K562 (cell line): ENCODE measurements around the gene SLC1A4. TPM values are rescaled to one million over a fixed set of nuclear protein-coding genes. Genes with fewer than 3 reads are reported as not detected.

ENCODE experiments used
- ASH1L ChIP-seq: fragments of 450-650 bp; IDR thresholded peaks from 2 replicates; pipeline ENCODE4 v1.6.1; 2018; ENCODE audit warnings: borderline replicate concordance, mild to moderate bottlenecking, low read depth; ENCODE audit not compliant: partially characterized antibody
- CREB3L1 ChIP-seq: fragments of 450-650 bp; IDR thresholded peaks from 2 replicates; pipeline ENCODE4 v1.6.1; 2014; ENCODE audit warnings: low read depth, mild to moderate bottlenecking, moderate library complexity, borderline replicate concordance
- CXXC5 ChIP-seq: fragments of 250-450 bp; sonication (Bioruptor Pico); IDR thresholded peaks from 2 replicates; pipeline ENCODE4 v1.8.0; 2022; ENCODE audit warnings: inconsistent platforms, mild to moderate bottlenecking, moderate library complexity
- ESRRA ChIP-seq: fragments of 450-650 bp; IDR thresholded peaks from 2 replicates; pipeline ENCODE4 v1.6.1; 2014; ENCODE audit warnings: low read depth, mild to moderate bottlenecking, moderate library complexity, borderline replicate concordance
- FOXM1 ChIP-seq, 2 experiments: fragments of 450-650 bp in 1 of 2; sonication (generic) in 1 of 2; formaldehyde crosslinking in 1 of 2; IDR thresholded peaks; 2 replicates each; pipeline versions ENCODE4 v1.6.1 to v1.9.0; 2017 to 2022; ENCODE audit warnings: low read depth in 2 of 2, mild to moderate bottlenecking in 2 of 2, missing genetic modification reagents in 1 of 2, moderate library complexity in 1 of 2
- HDAC2 ChIP-seq: fragments of 450-650 bp; IDR thresholded peaks from 2 replicates; pipeline ENCODE4 v1.6.1; 2016; ENCODE audit warnings: mild to moderate bottlenecking
- HSF4 ChIP-seq: fragments of 250-450 bp; sonication (Bioruptor Pico); IDR thresholded peaks from 2 replicates; pipeline ENCODE4 v2.1.2; 2022; ENCODE audit warnings: mild to moderate bottlenecking, moderate library complexity, borderline replicate concordance
- ILK ChIP-seq: fragments of 450-650 bp; IDR thresholded peaks from 2 replicates; pipeline ENCODE4 v1.6.1; 2016; ENCODE audit warnings: missing genetic modification characterization, low read depth, mild to moderate bottlenecking, missing compliant biosample characterization, moderate library complexity, borderline replicate concordance
- KHSRP ChIP-seq: fragments of 450-650 bp; IDR thresholded peaks from 2 replicates; pipeline ENCODE4 v1.6.1; 2017
- MAFK ChIP-seq: IDR thresholded peaks from 2 replicates; pipeline ENCODE4 v1.6.1; 2011; ENCODE audit warnings: low read length, improper control_type of control experiment
- MCM7 ChIP-seq, 2 experiments: fragments of 450-650 bp; IDR thresholded peaks; 2 replicates each; pipeline ENCODE4 v1.6.1; 2016 to 2018
- PCBP1 ChIP-seq: fragments of 200-400 bp; formaldehyde crosslinking; IDR thresholded peaks from 2 replicates; pipeline ENCODE4 v1.6.1; 2018; ENCODE audit warnings: mild to moderate bottlenecking, low read depth, low read length; ENCODE audit not compliant: poor library complexity, severe bottlenecking
- POLR2B ChIP-seq: fragments of 450-650 bp; IDR thresholded peaks from 2 replicates; pipeline ENCODE4 v1.6.1; 2018; ENCODE audit warnings: low read depth; ENCODE audit not compliant: partially characterized antibody
- RBM25 ChIP-seq: fragments of 200-400 bp; formaldehyde crosslinking; IDR thresholded peaks from 2 replicates; pipeline ENCODE4 v1.6.1; 2018; ENCODE audit warnings: low read length, low read depth, moderate library complexity; ENCODE audit not compliant: severe bottlenecking
- RBM39 ChIP-seq: fragments of 200-400 bp; formaldehyde crosslinking; optimal IDR thresholded peaks from 2 replicates; pipeline ENCODE3; 2018; ENCODE audit warnings: low read depth, low read length
- RFX1 ChIP-seq: fragments of 450-650 bp; IDR thresholded peaks from 2 replicates; pipeline ENCODE4 v1.6.1; 2016; ENCODE audit warnings: mild to moderate bottlenecking, moderate library complexity
- RFX5 ChIP-seq: IDR thresholded peaks from 2 replicates; pipeline ENCODE4 v1.6.1; 2011; ENCODE audit warnings: low read depth, mild to moderate bottlenecking, improper control_type of control experiment, low read length
- RHOXF2B ChIP-seq: fragments of 250-450 bp; sonication (Bioruptor Pico); conservative IDR thresholded peaks from 2 replicates; pipeline ENCODE4 v1.5.1; 2021
- SMAD2 ChIP-seq: fragments of 150-350 bp; IDR thresholded peaks from 2 replicates; pipeline ENCODE4 v1.6.1; 2014; ENCODE audit warnings: low read depth, mild to moderate bottlenecking, low read length
- SOX6 ChIP-seq: fragments of 450-650 bp; IDR thresholded peaks from 2 replicates; pipeline ENCODE4 v1.6.1; 2014; ENCODE audit warnings: mild to moderate bottlenecking
- SP2 ChIP-seq: IDR thresholded peaks from 2 replicates; pipeline ENCODE4 v1.6.1; 2011; ENCODE audit warnings: mild to moderate bottlenecking, low read depth, low read length, moderate library complexity; ENCODE audit not compliant: poor library complexity, severe bottlenecking; ENCODE audit errors: extremely low read depth
- SREBF2 ChIP-seq: sonication (generic); formaldehyde crosslinking; IDR thresholded peaks from 2 replicates; pipeline ENCODE4 v1.4.0; 2020; ENCODE audit warnings: mild to moderate bottlenecking, missing genetic modification reagents
- TCFL5 ChIP-seq: fragments of 250-450 bp; sonication (Bioruptor Pico); conservative IDR thresholded peaks from 2 replicates; pipeline ENCODE4 v1.6.1; 2021; ENCODE audit warnings: mild to moderate bottlenecking, moderate library complexity, matching md5 sums
- ZNF41 ChIP-seq: fragments of 250-450 bp; sonication (Bioruptor Pico); conservative IDR thresholded peaks from 2 replicates; pipeline ENCODE4 v1.4.0; 2020; ENCODE audit warnings: mild to moderate bottlenecking
- ZNF785 ChIP-seq: fragments of 250-450 bp; sonication (Bioruptor Pico); IDR thresholded peaks from 2 replicates; pipeline ENCODE4 v1.4.0; 2020; ENCODE audit warnings: mild to moderate bottlenecking
- polyA plus RNA-seq, 8 experiments: library from polyadenylated mRNA; depleted of rRNA in 4 of 8; stranded (reverse) in 5 of 8; unstranded in 3 of 8; fragments of >200 nt; fragmentation: Nextera tagmentation in 2 of 8; fragmentation: Illumina TruSeq in 1 of 8; extraction: Ambion mirVana in 2 of 8; extraction: Trizol in 1 of 8; gene quantifications; 2 replicates each; pipeline versions ENCODE4 v1.2.1 to v1.2.3, GENCODE V29; 2011 to 2014; ENCODE audit warnings: inconsistent platforms in 1 of 8, missing spikeins in 1 of 8
- total RNA-seq, 7 experiments: library from RNA; depleted of rRNA in 6 of 7; stranded (reverse); fragments of >200 nt in 6 of 7; fragmentation: Illumina TruSeq in 2 of 7; extraction: Trizol in 2 of 7; gene quantifications; 2 replicates each; pipeline versions ENCODE4 v1.2.1 to v1.2.3, GENCODE V29; 2011 to 2021; ENCODE audit warnings: low replicate concordance in 1 of 7

Gene SLC1A4
- total and polyA plus RNA-seq, 9 of the 15 experiments (the other 6 are each of a cell fraction or from before 2014, with no cell fraction given), result 4.4 to 24.0 (median 10.9) TPM

GRCh38 chr2:65056215-65057053 is 67.2 kb downstream of the SLC1A4 start, which contains the start of gene CEP68 (continued):
- TF ChIP-seq SREBF2 (CRISPR knock-in tag) (no peak), KHSRP (no peak), SOX6 (peak; percentile 53), ESRRA (peak; percentile 68; the same call in 1 of the 2 replicates), RFX1 (no peak), ZNF41 (no peak), PCBP1 (no peak), MAFK (no peak), CREB3L1 (peak; percentile 72), CXXC5 (peak; percentile 81), RBM39 (no peak), ASH1L (peak; percentile 93), RFX5 (no peak), SMAD2 (no peak), MCM7 (IDR thresholded peaks at IDR 0.05) (no peak), ZNF785 (CRISPR knock-in tag) (no peak; the same call in 1 of the 2 replicates), ILK (tag) (no peak), HDAC2 (peak; percentile 81), FOXM1 (IDR thresholded peaks at IDR 0.05; ENCODE audit: low read depth) (peak; percentile 58; the same call in 1 of the 2 replicates), FOXM1 (CRISPR knock-in tag; IDR thresholded peaks at IDR 0.05; ENCODE audit: low read depth) (no peak), HSF4 (CRISPR knock-in tag) (no peak), RBM25 (peak; percentile 73), POLR2B (peak; percentile 44), SP2 (peak; percentile 86), RHOXF2B (CRISPR knock-in tag) (no peak), TCFL5 (CRISPR knock-in tag) (no peak)
